GM12878 (cell line): ENCODE measurements around the gene RAB36.

ENCODE experiments used
- CEBPB ChIP-seq, 2 experiments: fragments of 150-350 bp in 1 of 2; IDR thresholded peaks; 2 replicates each; pipeline ENCODE4 v1.6.1; 2012 to 2014; ENCODE audit warnings: low read depth in 2 of 2, low read length in 2 of 2, borderline replicate concordance in 1 of 2, inconsistent platforms in 1 of 2
- EP300 ChIP-seq, 2 experiments: fragments of 150-350 bp in 1 of 2; IDR thresholded peaks; 2 replicates each; pipeline ENCODE4 v1.6.1; 2011 to 2012; ENCODE audit warnings: low read depth in 2 of 2, low read length in 2 of 2, borderline replicate concordance in 1 of 2, improper control_type of control experiment in 1 of 2, inconsistent platforms in 1 of 2; ENCODE audit not compliant: control insufficient read depth in 1 of 2
- ESRRA ChIP-seq: IDR thresholded peaks from 2 replicates; pipeline ENCODE4 v1.6.1; 2012; ENCODE audit warnings: mild to moderate bottlenecking, low read length, improper control_type of control experiment
- MEF2A ChIP-seq: IDR thresholded peaks from 2 replicates; pipeline ENCODE4 v1.6.1; 2011; ENCODE audit warnings: low read depth, mild to moderate bottlenecking, low read length, moderate library complexity; ENCODE audit not compliant: insufficient read depth
- RFX5 ChIP-seq: IDR thresholded peaks from 2 replicates; pipeline ENCODE4 v1.6.1; 2011; ENCODE audit warnings: low read depth, low read length, improper control_type of control experiment
- ZNF274 ChIP-seq: IDR thresholded peaks from one replicate; pipeline ENCODE4 v1.8.0; 2011; ENCODE audit not compliant: insufficient read length, insufficient read depth
- TF ChIP-seq, protein P1 (sequence below), 3 experiments: IDR thresholded peaks in 2 of 3; conservative IDR thresholded peaks in 1 of 3; 2 replicates each; pipeline ENCODE4 v1.5.1; 2011; ENCODE audit warnings: low read depth in 3 of 3, low read length in 3 of 3, mild to moderate bottlenecking in 3 of 3, control low read depth in 2 of 3, moderate library complexity in 2 of 3, inconsistent platforms in 1 of 3, mixed read lengths in 1 of 3; ENCODE audit not compliant: control insufficient read depth in 2 of 3, insufficient read depth in 1 of 3; ENCODE audit errors: extremely low read depth in 1 of 3

DNA sequence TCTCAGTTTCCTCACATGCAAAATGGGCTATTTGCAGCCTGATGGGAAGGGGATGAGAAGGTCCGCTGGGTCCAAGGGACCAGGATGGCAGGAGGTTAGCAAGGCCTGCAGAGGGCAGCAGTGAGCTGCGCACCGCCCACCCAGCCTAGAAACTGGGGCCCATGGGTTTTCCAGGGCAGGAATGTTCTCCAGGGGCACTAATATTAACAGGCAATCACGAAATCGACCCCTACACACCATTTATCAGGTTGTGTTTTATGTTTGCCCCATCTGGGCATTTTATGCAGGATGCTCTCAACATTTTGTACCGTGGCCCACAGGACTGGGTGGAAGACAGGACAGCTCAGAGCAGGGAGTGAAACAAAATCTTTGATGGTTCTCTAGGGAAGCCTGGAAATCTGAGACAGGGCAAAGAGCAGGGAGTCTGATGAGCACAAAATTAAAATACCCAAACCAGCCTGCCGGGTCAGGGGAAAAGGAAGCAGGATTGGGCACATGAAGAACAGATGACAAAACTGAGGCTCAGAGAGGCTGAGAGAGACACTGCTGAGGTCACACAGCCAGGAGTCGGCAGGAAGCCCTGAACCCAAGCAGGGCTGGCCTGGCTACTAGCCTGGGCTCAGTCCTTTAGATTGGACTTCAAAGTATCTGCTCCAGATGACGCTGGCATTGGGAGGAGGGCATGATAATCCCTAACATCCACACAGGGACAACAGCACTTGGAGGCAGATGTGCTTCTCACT, 33.4 kb downstream of the RAB36 start:
- TF ChIP-seq, protein P1, sequence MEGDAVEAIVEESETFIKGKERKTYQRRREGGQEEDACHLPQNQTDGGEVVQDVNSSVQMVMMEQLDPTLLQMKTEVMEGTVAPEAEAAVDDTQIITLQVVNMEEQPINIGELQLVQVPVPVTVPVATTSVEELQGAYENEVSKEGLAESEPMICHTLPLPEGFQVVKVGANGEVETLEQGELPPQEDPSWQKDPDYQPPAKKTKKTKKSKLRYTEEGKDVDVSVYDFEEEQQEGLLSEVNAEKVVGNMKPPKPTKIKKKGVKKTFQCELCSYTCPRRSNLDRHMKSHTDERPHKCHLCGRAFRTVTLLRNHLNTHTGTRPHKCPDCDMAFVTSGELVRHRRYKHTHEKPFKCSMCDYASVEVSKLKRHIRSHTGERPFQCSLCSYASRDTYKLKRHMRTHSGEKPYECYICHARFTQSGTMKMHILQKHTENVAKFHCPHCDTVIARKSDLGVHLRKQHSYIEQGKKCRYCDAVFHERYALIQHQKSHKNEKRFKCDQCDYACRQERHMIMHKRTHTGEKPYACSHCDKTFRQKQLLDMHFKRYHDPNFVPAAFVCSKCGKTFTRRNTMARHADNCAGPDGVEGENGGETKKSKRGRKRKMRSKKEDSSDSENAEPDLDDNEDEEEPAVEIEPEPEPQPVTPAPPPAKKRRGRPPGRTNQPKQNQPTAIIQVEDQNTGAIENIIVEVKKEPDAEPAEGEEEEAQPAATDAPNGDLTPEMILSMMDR (IDR thresholded peaks at IDR 0.05 in 2 of 3, conservative IDR thresholded peaks at IDR 0.05 in 1 of 3; ENCODE audit: control insufficient read depth in 2 of 3, extremely low read depth in 1 of 3, insufficient read depth in 1 of 3, low read depth in 3 of 3, low read length in 3 of 3), result peak; percentile 95 to 98 (median 97); a peak in 5 of 6 replicates
- no peak for TF ChIP-seq MEF2A
- TF ChIP-seq EP300 (IDR thresholded peaks at IDR 0.05; ENCODE audit: borderline replicate concordance in 1 of 2, control insufficient read depth in 1 of 2, low read depth in 2 of 2, low read length in 2 of 2), result no peak
- no peak for TF ChIP-seq CEBPB (IDR thresholded peaks at IDR 0.05; ENCODE audit: borderline replicate concordance in 1 of 2, low read depth in 2 of 2, low read length in 2 of 2)
- no peak for TF ChIP-seq RFX5
- no peak for TF ChIP-seq ZNF274
- TF ChIP-seq ESRRA, result no peak
